CD1c-positive myeloid dendritic cell (primary cell): Measurements from ENCODE around the gene DAB2.
"Not testable (repeated sequence)": the region's sequence is repeated elsewhere in the genome, so short reads cannot be mapped to it uniquely, and the experiment has no call there.

Source experiments
- DNase-seq: peaks from one replicate; pipeline ENCODE4 v3.0.0-alpha.2; 2016; ENCODE audit errors: extremely low spot score

Gene DAB2

GRCh38 chr5:39420482-39421145 lies 4.2 kb downstream of the DAB2 start:
- DNase-seq, result peak; percentile 81

GRCh38 chr5:39419796-39420195 lies 5.0 kb downstream of the DAB2 start:
- DNase-seq, result no peak

GRCh38 chr5:39417979-39418378 lies 6.8 kb downstream of the DAB2 start:
- no peak for DNase-seq

GRCh38 chr5:39415201-39415600 lies 9.6 kb downstream of the DAB2 start:
- no peak for DNase-seq

GRCh38 chr5:39414426-39414825 lies 10.4 kb downstream of the DAB2 start:
- DNase-seq, result no peak

GRCh38 chr5:39413771-39414170 lies 11.0 kb downstream of the DAB2 start:
- DNase-seq, result no peak

- DNase-seq, result peak; percentile 47
Observed at GRCh38 chr5:39412721-39413394, 11.9 kb downstream of the DAB2 start.

- DNase-seq, result no peak
Observed at GRCh38 chr5:39411985-39412384, 12.8 kb downstream of the DAB2 start.

GRCh38 chr5:39411061-39411460 lies 13.7 kb downstream of the DAB2 start:
- DNase-seq, result peak; percentile 69

GRCh38 chr5:39409033-39409432 lies 15.7 kb downstream of the DAB2 start:
- no peak for DNase-seq

- DNase-seq, result no peak
Observed at GRCh38 chr5:39405083-39405843, 19.5 kb downstream of the DAB2 start.

- DNase-seq, result not testable (repeated sequence)
Observed at GRCh38 chr5:39403761-39404160, 21.0 kb downstream of the DAB2 start.

GRCh38 chr5:39402140-39402539 lies 22.6 kb downstream of the DAB2 start:
- DNase-seq, result not testable (repeated sequence)

- DNase-seq, result peak; percentile 30
Observed at GRCh38 chr5:39400713-39401578, 23.8 kb downstream of the DAB2 start.

- DNase-seq, result peak; percentile 94
Observed at GRCh38 chr5:39399135-39400036, 25.4 kb downstream of the DAB2 start.

GRCh38 chr5:39396843-39397242 lies 27.9 kb downstream of the DAB2 start:
- no peak for DNase-seq

GRCh38 chr5:39395521-39395920 lies 29.3 kb downstream of the DAB2 start:
- no peak for DNase-seq

GRCh38 chr5:39394946-39395345 lies 29.8 kb downstream of the DAB2 start:
- DNase-seq, result peak; percentile 80

GRCh38 chr5:39390945-39391344 lies 33.8 kb downstream of the DAB2 start:
- no peak for DNase-seq

GRCh38 chr5:39387293-39387692 lies 37.5 kb downstream of the DAB2 start:
- no peak for DNase-seq

- no peak for DNase-seq
Observed at GRCh38 chr5:39384271-39384670, 40.5 kb downstream of the DAB2 start.
